Right lobe of liver (tissue), 6 donors: ENCODE measurements around the gene NCAPH2. TPM values are rescaled to one million over a fixed set of nuclear protein-coding genes. Genes with fewer than 3 reads are reported as not detected.

Experiments
- ATAC-seq, 4 donors: fragments of 200-7000 bp; cut with Tn5 transposase; one replicate each; pipeline ENCODE4 v1.9.1; 2020; ENCODE audit warnings: mild to moderate bottlenecking in 4 of 4, moderate library complexity in 4 of 4
- DNase-seq, 3 donors: peaks; one replicate each; pipeline ENCODE4 v3.0.0-alpha.2; 2020
- H3K27ac ChIP-seq, 3 donors: fragments of 200-600 bp; one replicate each; pipeline ENCODE4 v1.8.0; 2022
- H3K27me3 ChIP-seq, 2 donors: fragments of 200-600 bp; one replicate each; pipeline ENCODE4 v1.8.0; 2022
- H3K36me3 ChIP-seq, 4 donors: fragments of 200-600 bp; sonication (generic) in 1 of 4; one replicate each; pipeline versions ENCODE4 v1.5.1 to v1.8.0; 2017 to 2022; ENCODE audit warnings: control low read depth in 1 of 4
- H3K4me1 ChIP-seq, 4 donors: fragments of 200-600 bp; sonication (generic) in 1 of 4; one replicate each; pipeline versions ENCODE4 v1.5.1 to v1.8.0; 2017 to 2022; ENCODE audit warnings: control low read depth in 1 of 4
- H3K4me3 ChIP-seq, 3 donors: fragments of 200-600 bp; one replicate each; pipeline ENCODE4 v1.8.0; 2022
- H3K9me3 ChIP-seq, 4 donors: fragments of 200-600 bp; sonication (generic) in 1 of 4; one replicate each; pipeline versions ENCODE4 v1.5.1 to v1.8.0; 2017 to 2022; ENCODE audit warnings: control low read depth in 1 of 4
- CTCF ChIP-seq, 4 donors: fragments of 200-600 bp in 3 of 4; fragments of 450-650 bp in 1 of 4; IDR thresholded peaks; one replicate each; pipeline versions ENCODE4 v1.5.1 to v1.8.0; 2016 to 2022; ENCODE audit warnings: antibody characterized with exemption in 4 of 4, mild to moderate bottlenecking in 2 of 4
- POLR2A ChIP-seq: fragments of 450-650 bp; IDR thresholded peaks from one replicate; pipeline ENCODE4 v1.6.1; 2017; ENCODE audit warnings: antibody characterized with exemption, mild to moderate bottlenecking
- WGBS: methylation state at CpG from one replicate; pipeline ENCODE4 v1.1.6; 2018; ENCODE audit warnings: low coverage, low lambda C conversion rate; ENCODE audit not compliant: insufficient coverage; ENCODE audit errors: missing lambda C conversion rate; 5-methylcytosine and 5-hydroxymethylcytosine counted together
- intact Hi-C, 2 donors: fragments of 100-400 bp; cut with DNase I; formaldehyde crosslinking; loops; one replicate each; pipeline versions ENCODE4 v1.11.2 to v1.14.1; 2022
- total RNA-seq, 6 experiments: library from RNA; depleted of rRNA in 2 of 6; stranded (reverse); fragments of >200 nt in 2 of 6; fragmentation: NEBNext Ultra II Directional in 3 of 6; extraction: Animal tissue kit (Norgen Biotek cat#: 25700) in 3 of 6; gene quantifications; one replicate each; pipeline versions ENCODE4 v1.1.0 to v1.2.4, GENCODE V29; 2016 to 2023
- donor health status: DM: no; HTN: yes; CAD: no.
- donor health status: DM: no; HTN: no; CAD: no.
- donor health status: DM: no; HTN: no; CAD: no.
- donor health status: DM: no; HTN: yes; CAD: no.
- donor health status: DM: no; HTN: yes; CAD: no.

Gene NCAPH2
- total RNA-seq, 6 experiments from 2014 or later = 11.4 to 17.3 (median 13.9) TPM

- Histone ChIP-seq H3K4me3 (peak overlapping the region; percentile 75 to 87 (median 81)), H3K27me3 (no peaks in the 10 kb centered on the region), H3K9me3 (no peaks in the 10 kb centered on the region), H3K4me1 (peaks cover 0 to 10% (median 4%) of the 10 kb centered on the region in 4 donors), H3K27ac (peak overlapping the region in 2 of 3 donors; percentile 70 to 73), H3K36me3 (peaks cover 0 to 12% (median 0%) of the 10 kb centered on the region in 4 donors)
- WGBS = 17% methylated on average over 3 of the region's 3 CpGs
- ATAC-seq = no peak
- DNase-seq = no peak
- TF ChIP-seq POLR2A = no peak
- no peak for TF ChIP-seq CTCF (IDR thresholded peaks at IDR 0.05)
- intact Hi-C loops = no loop called here
Measured at GRCh38 chr22:50508897-50509296, 873 bp downstream of the NCAPH2 start.

GRCh38 chr22:50513175-50513574, 5.2 kb downstream of the NCAPH2 start:
- ATAC-seq = no peak
- DNase-seq = no peak
- intact Hi-C loops = no loop called here
- Histone ChIP-seq H3K9me3 (no peaks in the 10 kb centered on the region), H3K4me1 (peaks cover 0 to 10% (median 0%) of the 10 kb centered on the region in 4 donors), H3K36me3 (peaks cover 0 to 1% (median 0%) of the 10 kb centered on the region in 4 donors), H3K4me3 (no peak overlapping the region), H3K27me3 (no peaks in the 10 kb centered on the region), H3K27ac (no peak overlapping the region)
- 96% methylated on average over 10 of the region's 15 CpGs for WGBS
- TF ChIP-seq CTCF (IDR thresholded peaks at IDR 0.05) = no peak
- TF ChIP-seq POLR2A = no peak

GRCh38 chr22:50516068-50516467, 8.0 kb downstream of the NCAPH2 start:
- ATAC-seq (no peak), DNase-seq (no peak)
- intact Hi-C loops = no loop called here
- Histone ChIP-seq H3K9me3 (no peaks in the 10 kb centered on the region), H3K27ac (no peak overlapping the region), H3K27me3 (no peaks in the 10 kb centered on the region), H3K4me3 (no peak overlapping the region), H3K4me1 (no peaks in the 10 kb centered on the region), H3K36me3 (peaks cover 0 to 5% (median 3%) of the 10 kb centered on the region in 4 donors)
- WGBS = 95% methylated on average over 4 of the region's 8 CpGs
- no peak for TF ChIP-seq CTCF (IDR thresholded peaks at IDR 0.05)

GRCh38 chr22:50516891-50517290, 8.9 kb downstream of the NCAPH2 start:
- no peak for DNase-seq
- Histone ChIP-seq H3K4me1 (no peaks in the 10 kb centered on the region), H3K27ac (no peak overlapping the region), H3K36me3 (peaks cover 0 to 7% (median 4%) of the 10 kb centered on the region in 4 donors), H3K4me3 (no peak overlapping the region), H3K9me3 (no peaks in the 10 kb centered on the region), H3K27me3 (no peaks in the 10 kb centered on the region)
- ATAC-seq = peak in 1 of 4 donors; percentile 10
- 81% methylated on average over 8 of the region's 16 CpGs for WGBS
- TF ChIP-seq POLR2A (no peak), CTCF (IDR thresholded peaks at IDR 0.05) (no peak)
- intact Hi-C loops = no loop called here
